GM12801 (cell line): Measurements from ENCODE around the gene MRPL38.

ENCODE experiments used
- TF ChIP-seq, protein P1 (sequence below): IDR thresholded peaks from one replicate; pipeline ENCODE4 v1.5.1; 2011; ENCODE audit warnings: control low read depth; ENCODE audit not compliant: insufficient read length; ENCODE audit errors: extremely low read depth

MRPL38 gene

DNA sequence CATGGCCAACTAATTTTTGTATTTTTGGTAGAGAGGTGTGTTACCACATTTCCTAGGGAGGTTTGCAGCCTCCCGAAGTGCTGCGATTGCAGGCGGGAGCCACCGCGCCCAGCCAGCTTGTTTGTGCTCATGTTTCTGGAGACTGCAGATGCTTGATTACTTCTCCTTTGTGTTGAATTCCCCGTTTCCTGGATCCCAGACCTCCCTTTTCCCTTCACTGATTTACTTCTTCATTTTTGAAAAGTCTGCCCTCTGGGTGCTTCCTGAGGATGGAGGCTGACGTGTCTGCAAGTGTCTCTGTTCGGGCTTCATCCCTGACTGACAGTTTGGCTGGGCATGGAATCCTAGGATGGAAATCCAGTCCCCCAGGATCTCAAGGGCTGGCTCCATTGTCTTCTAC lies 19.3 kb downstream of the MRPL38 start:
- TF ChIP-seq, protein P1, sequence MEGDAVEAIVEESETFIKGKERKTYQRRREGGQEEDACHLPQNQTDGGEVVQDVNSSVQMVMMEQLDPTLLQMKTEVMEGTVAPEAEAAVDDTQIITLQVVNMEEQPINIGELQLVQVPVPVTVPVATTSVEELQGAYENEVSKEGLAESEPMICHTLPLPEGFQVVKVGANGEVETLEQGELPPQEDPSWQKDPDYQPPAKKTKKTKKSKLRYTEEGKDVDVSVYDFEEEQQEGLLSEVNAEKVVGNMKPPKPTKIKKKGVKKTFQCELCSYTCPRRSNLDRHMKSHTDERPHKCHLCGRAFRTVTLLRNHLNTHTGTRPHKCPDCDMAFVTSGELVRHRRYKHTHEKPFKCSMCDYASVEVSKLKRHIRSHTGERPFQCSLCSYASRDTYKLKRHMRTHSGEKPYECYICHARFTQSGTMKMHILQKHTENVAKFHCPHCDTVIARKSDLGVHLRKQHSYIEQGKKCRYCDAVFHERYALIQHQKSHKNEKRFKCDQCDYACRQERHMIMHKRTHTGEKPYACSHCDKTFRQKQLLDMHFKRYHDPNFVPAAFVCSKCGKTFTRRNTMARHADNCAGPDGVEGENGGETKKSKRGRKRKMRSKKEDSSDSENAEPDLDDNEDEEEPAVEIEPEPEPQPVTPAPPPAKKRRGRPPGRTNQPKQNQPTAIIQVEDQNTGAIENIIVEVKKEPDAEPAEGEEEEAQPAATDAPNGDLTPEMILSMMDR = no peak

DNA sequence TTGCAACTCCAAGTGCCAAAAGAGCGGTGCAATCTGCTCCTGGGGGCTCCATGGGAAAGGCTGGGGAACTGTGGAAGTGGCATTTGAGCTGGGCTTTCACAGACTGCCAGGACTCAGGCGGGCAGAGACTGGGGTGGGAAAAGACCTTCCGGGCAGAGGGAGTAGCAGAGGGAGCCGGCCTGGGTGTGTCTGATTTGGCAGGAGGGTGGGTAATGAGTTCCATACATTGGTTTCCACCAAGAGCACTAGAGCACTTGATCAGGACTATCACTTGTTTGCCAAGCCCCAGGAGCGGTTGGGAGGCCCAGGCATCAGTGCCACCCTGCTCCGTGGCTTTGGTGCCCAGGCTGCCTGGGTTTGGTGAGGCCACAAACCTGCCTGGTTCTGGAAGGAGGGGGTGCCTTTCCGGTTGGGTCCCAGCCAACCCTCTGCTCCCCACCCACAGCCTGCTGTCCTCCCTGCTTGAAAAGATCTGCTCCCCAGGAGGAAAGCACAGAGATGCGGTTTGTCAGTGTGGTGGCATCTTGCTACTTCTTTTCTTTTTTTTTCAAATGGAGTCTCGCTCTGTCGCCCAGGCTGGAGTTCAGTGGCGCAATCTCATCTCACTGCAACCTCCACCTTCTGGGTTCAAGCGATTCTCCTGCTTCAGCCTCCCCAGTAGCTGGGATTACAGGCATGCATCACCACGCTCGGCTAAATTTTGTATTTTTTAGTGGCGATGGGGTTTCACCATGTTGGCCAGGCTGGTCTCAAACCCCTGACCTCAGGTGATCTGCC lies 22.8 kb downstream of the MRPL38 start:
- TF ChIP-seq, protein P1 = no peak

DNA sequence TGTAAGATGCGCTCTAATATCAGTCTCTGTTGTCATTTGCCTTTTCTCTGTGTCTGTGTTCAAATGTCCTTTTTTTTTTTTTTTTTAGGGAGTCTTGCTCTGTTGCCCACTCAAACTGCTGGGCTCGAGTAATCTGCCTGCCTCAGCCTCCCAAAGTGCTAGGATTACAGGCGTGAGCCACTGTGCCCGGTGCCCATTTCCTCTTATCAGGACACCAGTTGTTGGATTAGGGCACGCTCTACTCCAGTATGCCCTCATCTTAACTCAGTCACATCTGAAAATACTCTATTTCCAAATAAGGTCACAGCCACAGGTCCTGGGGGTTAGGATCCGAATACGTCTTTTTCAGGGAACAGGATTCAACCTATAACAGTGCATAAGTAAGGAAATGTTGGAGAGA lies 24.4 kb downstream of the MRPL38 start:
- TF ChIP-seq, protein P1 = no peak

DNA sequence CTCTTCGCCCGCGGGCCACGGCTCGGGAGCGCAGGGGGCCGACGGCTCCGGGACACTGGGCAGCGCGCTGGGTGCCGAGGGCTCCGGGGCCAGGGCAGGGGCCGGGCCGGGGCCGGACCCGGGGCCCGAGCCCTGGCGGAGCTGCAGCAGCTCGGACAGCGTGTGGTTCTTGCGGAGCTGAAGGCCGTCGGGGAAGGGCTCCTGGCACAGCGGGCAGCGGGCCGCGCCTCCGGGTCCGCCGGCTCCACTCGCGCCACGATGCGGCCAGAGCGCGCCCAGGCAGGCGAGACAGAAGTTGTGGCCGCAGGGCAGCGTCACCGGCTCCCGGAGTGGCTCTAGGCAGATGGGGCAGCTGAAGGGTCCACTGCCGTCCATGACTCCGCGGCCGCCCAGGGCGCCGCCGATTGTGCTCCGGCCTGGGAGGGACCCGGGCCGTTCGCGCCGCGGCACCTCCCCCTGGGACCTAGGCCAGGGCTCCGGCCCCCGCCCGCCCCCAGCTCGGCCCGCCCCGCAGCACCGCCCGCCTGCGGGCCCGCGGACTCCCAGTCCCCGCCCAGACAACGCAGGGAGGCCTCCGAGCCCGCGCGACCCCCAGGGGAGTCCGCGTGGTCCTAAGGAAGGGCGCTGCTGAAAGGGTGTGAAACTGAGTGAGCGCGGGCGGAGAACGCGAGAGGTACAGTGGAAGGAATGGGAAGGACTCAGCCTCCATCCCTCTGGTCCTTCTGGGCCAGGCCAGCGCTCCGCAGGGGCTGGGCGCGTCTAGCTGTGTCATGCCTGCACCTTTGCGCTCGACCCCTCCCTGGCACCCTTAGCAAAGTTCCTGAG lies 26.3 kb downstream of the MRPL38 start, which contains the start of gene TRIM47:
Gene TRIM47, minus strand, starts transcription at position 408 of the 825 bp plus-strand sequence. Its CDS starts 33 bp downstream, at position 375.
- TF ChIP-seq, protein P1 = no peak

DNA sequence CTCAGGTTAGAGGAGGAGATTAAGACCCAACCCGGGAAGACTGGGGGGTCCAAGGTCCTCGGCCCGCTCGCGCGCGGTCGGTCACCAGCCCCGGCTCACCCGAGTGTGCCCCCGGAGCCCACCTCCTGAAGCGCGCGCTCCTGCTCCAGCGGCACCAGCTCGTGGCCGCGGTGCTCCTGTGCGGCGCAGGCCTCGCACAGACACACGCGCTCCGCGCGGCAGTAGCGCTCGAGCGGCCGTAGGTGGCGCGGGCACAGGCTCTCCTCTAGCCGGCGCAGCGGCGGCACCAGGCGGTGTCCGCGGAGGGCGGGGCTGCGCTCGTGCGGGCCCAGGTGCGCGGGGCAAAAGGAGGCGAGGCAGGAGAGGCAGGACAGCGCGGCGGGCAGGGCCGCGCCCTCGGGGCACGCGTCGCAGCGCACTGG lies 26.9 kb downstream of the MRPL38 start:
- TF ChIP-seq, protein P1 = no peak

DNA sequence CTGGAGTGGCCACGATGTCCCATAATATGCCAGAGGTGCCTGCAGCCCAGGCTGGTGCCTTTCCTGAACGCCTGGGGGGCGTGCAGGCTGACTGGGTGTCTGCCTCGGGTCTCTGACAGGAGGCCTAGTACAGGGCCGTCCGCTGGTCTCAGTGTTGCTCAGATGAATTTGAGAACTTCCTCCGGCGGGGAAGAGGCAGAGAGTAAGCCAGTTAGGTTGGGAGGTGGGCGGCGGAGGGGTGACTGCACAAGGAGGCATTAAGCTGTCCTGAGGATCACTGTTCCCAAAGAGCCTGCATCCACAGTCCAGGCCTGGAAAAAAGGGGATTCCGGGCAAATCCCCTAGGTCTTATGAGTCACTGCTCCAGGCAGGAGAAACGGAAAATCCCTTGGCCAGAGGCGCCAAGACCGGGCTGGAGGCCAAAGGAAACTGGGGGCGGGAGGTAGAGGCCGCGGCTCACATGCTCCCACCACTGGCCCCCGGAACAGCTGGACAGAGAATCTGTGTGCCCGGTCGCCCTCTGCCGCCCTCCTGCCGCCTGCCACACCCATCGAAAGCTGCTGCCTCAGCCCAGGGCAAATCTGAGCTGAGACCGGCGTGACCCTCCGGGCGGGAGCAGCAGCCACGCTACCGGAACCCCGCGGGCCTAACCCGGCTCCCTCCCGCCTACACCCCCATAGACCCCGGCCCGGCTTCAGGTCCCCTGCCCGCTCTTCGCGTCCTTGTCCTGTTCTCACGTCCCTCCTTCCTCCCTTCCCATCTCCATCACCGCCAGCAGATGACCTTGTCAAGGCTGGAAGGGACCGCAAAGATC lies 27.5 kb downstream of the MRPL38 start:
- TF ChIP-seq, protein P1 = no peak
